ENCODE measurements around the gene CHPF. TPM values are rescaled to one million over a fixed set of nuclear protein-coding genes. Genes with fewer than 3 reads are reported as not detected.

The CHPF gene
- total and polyA plus RNA-seq, 4 donors: 26.5 to 135 (median 58.2) TPM

- no peak overlapping the region for H3K9ac ChIP-seq (ENCODE audit: low read depth in 1 of 2, low read length in 2 of 2)
- H3K36me3 ChIP-seq (ENCODE audit: control insufficient read depth in 4 of 4, insufficient read depth in 3 of 4, low read depth in 1 of 4, low read length in 3 of 4): no peaks in the 10 kb centered on the region
- H3K4me3 ChIP-seq (ENCODE audit: low read depth in 1 of 3, low read length in 3 of 3): no peak overlapping the region
- H3K4me1 ChIP-seq (ENCODE audit: control insufficient read depth in 4 of 4, insufficient read depth in 4 of 4, low read length in 3 of 4): peaks cover 0 to 4% (median 3%) of the 10 kb centered on the region in 4 donors
- no peaks in the 10 kb centered on the region for H3K9me3 ChIP-seq (ENCODE audit: control insufficient read depth in 4 of 4, low read length in 3 of 4)
- H3K27ac ChIP-seq (ENCODE audit: low read depth in 1 of 2, low read length in 2 of 2): no peak overlapping the region
- H3K27me3 ChIP-seq (ENCODE audit: control insufficient read depth in 4 of 4, insufficient read depth in 4 of 4, low read length in 3 of 4): peaks cover 0 to 2% (median 0%) of the 10 kb centered on the region in 4 donors
- TF ChIP-seq YY1 (IDR thresholded peaks at IDR 0.05): no peak
- TF ChIP-seq MAX (IDR thresholded peaks at IDR 0.05): no peak
- TF ChIP-seq RXRA (IDR thresholded peaks at IDR 0.05): no peak
- no peak for TF ChIP-seq ATF3 (IDR thresholded peaks at IDR 0.05)
- no peak for TF ChIP-seq REST (IDR thresholded peaks at IDR 0.05)
- TF ChIP-seq EGR1 (IDR thresholded peaks at IDR 0.05; ENCODE audit: low read depth in 2 of 2): no peak
- TF ChIP-seq HNF4A (conservative IDR thresholded peaks at IDR 0.05): no peak
- no peak for TF ChIP-seq NR2F2 (IDR thresholded peaks at IDR 0.05)
- TF ChIP-seq FOXA2 (IDR thresholded peaks at IDR 0.05): no peak
- no peak for TF ChIP-seq HNF4G (IDR thresholded peaks at IDR 0.05)
- no peak for TF ChIP-seq RAD21 (IDR thresholded peaks at IDR 0.05)
- no peak for TF ChIP-seq GABPA (IDR thresholded peaks at IDR 0.05 in 1 of 2, conservative IDR thresholded peaks at IDR 0.05 in 1 of 2)
- TF ChIP-seq SP1 (IDR thresholded peaks at IDR 0.05): no peak
- TF ChIP-seq TAF1 (conservative IDR thresholded peaks at IDR 0.05): no peak
- no peak for TF ChIP-seq ZBTB33 (IDR thresholded peaks at IDR 0.05)
- no peak for TF ChIP-seq JUND (IDR thresholded peaks at IDR 0.05)
- no peak for DNase-seq (ENCODE audit: low spot score)
- 28% methylated on average over 15 of the region's 15 CpGs for WGBS
These were observed 33.1 kb upstream of the CHPF start for GRCh38 chr2:219576505-219577388.

All from liver (tissue), 9 donors.